ENCODE data around the gene PLCB3. TPM values are rescaled to one million over a fixed set of nuclear protein-coding genes. Genes with fewer than 3 reads are reported as not detected.

Gene PLCB3
- total RNA-seq, 4 donors from 2014 or later, result 16.2 to 33.2 (median 25.1) TPM

GRCh38 chr11:64281957-64282770 lies 30.8 kb downstream of the PLCB3 start:
- 89 to 100% methylated on average over 6 to 15 of the region's 22 CpGs for WGBS, 2 donors (ENCODE audit: low coverage in 1 of 2)
- no peak for ATAC-seq
- no peaks in the 10 kb centered on the region for H3K9me3 ChIP-seq
- H3K36me3 ChIP-seq, result peaks cover 0 to 48% of the 10 kb centered on the region in 2 donors
- H3K4me1 ChIP-seq, result peaks cover 0 to 47% (median 22%) of the 10 kb centered on the region in 3 donors
- no peak overlapping the region for H3K4me3 ChIP-seq
- TF ChIP-seq EP300 (IDR thresholded peaks at IDR 0.05) (no peak), POLR2AphosphoS5 (IDR thresholded peaks at IDR 0.05) (no peak), CTCF (IDR thresholded peaks at IDR 0.05) (no peak), POLR2A (IDR thresholded peaks at IDR 0.05) (no peak)
- H3K27me3 ChIP-seq, result no peaks in the 10 kb centered on the region
- no peak overlapping the region for H3K27ac ChIP-seq

GRCh38 chr11:64283092-64283491 lies 31.8 kb downstream of the PLCB3 start:
- Histone ChIP-seq H3K36me3 (peaks cover 0 to 46% of the 10 kb centered on the region in 2 donors), H3K4me3 (peak overlapping the region in 1 of 2 donors; percentile 72)
- no peak for ATAC-seq

GRCh38 chr11:64284048-64284961 lies 33.0 kb downstream of the PLCB3 start, which contains the start of gene BAD:
Gene BAD, minus strand, starts transcription at chr11:64284665. Its CDS starts 297 bp downstream, at chr11:64284368.
- peak; percentile 93 for ATAC-seq
- no peaks in the 10 kb centered on the region for H3K27me3 ChIP-seq
- WGBS, 2 donors (ENCODE audit: low coverage in 1 of 2), result 0 to 6% methylated on average over 2 to 3 of the region's 44 CpGs
- peak within 1 kb of the TSS; percentile 72 for H3K4me3 ChIP-seq
- peak within 1 kb of the TSS; percentile 87 to 97 (median 94) for H3K27ac ChIP-seq
- no peaks in the 10 kb centered on the region for H3K9me3 ChIP-seq
- peaks cover 0 to 46% of the 10 kb centered on the region in 2 donors for H3K36me3 ChIP-seq
- TF ChIP-seq CTCF (IDR thresholded peaks at IDR 0.05) (no peak), POLR2AphosphoS5 (IDR thresholded peaks at IDR 0.05) (peak; percentile 49), POLR2A (IDR thresholded peaks at IDR 0.05) (peak in 1 of 2 donors; percentile 56)
- peaks cover 0 to 54% (median 22%) of the 10 kb centered on the region in 3 donors for H3K4me1 ChIP-seq

More at GRCh38 chr11:64283092-64283491, 31.8 kb downstream of the PLCB3 start:
- H3K4me1 ChIP-seq, result peaks cover 0 to 54% (median 22%) of the 10 kb centered on the region in 3 donors
- no peaks in the 10 kb centered on the region for H3K9me3 ChIP-seq
- 74 to 100% methylated on average over 1 to 3 of the region's 3 CpGs for WGBS, 2 donors (ENCODE audit: low coverage in 1 of 2)
- peak overlapping the region in 1 of 4 donors; percentile 95 for H3K27ac ChIP-seq
- no peaks in the 10 kb centered on the region for H3K27me3 ChIP-seq
- no peak for TF ChIP-seq POLR2A (IDR thresholded peaks at IDR 0.05)
- no peak for TF ChIP-seq CTCF (IDR thresholded peaks at IDR 0.05)
- no peak for TF ChIP-seq POLR2AphosphoS5 (IDR thresholded peaks at IDR 0.05)
- TF ChIP-seq EP300 (IDR thresholded peaks at IDR 0.05), result no peak

GRCh38 chr11:64284962-64285884 lies 33.9 kb downstream of the PLCB3 start, which contains the start of gene GPR137:
Gene GPR137, plus strand, starts transcription at chr11:64285848. Its CDS starts 677 bp downstream, at chr11:64286525.
- peaks cover 0 to 54% (median 22%) of the 10 kb centered on the region in 3 donors for H3K4me1 ChIP-seq
- peak; percentile 79 for ATAC-seq
- WGBS, 2 donors (ENCODE audit: low coverage in 1 of 2), result 0% methylated on average over 6 of the region's 102 CpGs; no CpG with 5 or more reads in 1 of the 2 donors
- peaks cover 0 to 48% of the 10 kb centered on the region in 2 donors for H3K36me3 ChIP-seq
- peaks cover 8% of the 10 kb centered on the region for H3K27me3 ChIP-seq
- peak within 1 kb of the TSS; percentile 72 for H3K4me3 ChIP-seq
- peak within 1 kb of the TSS; percentile 87 to 97 (median 94) for H3K27ac ChIP-seq
- TF ChIP-seq EP300 (IDR thresholded peaks at IDR 0.05) (no peak), POLR2A (IDR thresholded peaks at IDR 0.05) (peak; percentile 33 to 40), CTCF (IDR thresholded peaks at IDR 0.05) (peak in 1 of 4 experiments; percentile 17), POLR2AphosphoS5 (IDR thresholded peaks at IDR 0.05) (peak; percentile 23)
- H3K9me3 ChIP-seq, result no peaks in the 10 kb centered on the region
